Gastroesophageal sphincter (tissue), 4 donors: Measurements from ENCODE around the gene TARM1. TPM values are rescaled to one million over a fixed set of nuclear protein-coding genes. Genes with fewer than 3 reads are reported as not detected.
"Not testable (repeated sequence)": the region's sequence is repeated elsewhere in the genome, so short reads cannot be mapped to it uniquely, and the experiment has no call there.

Experiments
- ATAC-seq: fragments of 150-250 bp; one replicate; pipeline ENCODE4 v1.9.1; 2016; ENCODE audit warnings: mild to moderate bottlenecking, moderate library complexity
- H3K27ac ChIP-seq, 4 donors: fragments of 200-600 bp; sonication (generic) in 3 of 4; 1 replicate in 3 of 4; 2 replicates in 1 of 4; pipeline ENCODE4 v1.5.1; 2016 to 2019
- H3K27me3 ChIP-seq: fragments of 200-600 bp; sonication (generic); one replicate; pipeline ENCODE4 v1.5.1; 2019
- H3K36me3 ChIP-seq, 2 donors: fragments of 200-600 bp; sonication (generic); one replicate each; pipeline ENCODE4 v1.5.1; 2019; ENCODE audit warnings: control low read depth in 1 of 2
- H3K4me1 ChIP-seq, 3 donors: fragments of 200-600 bp; sonication (generic); 1 replicate in 2 of 3; 2 replicates in 1 of 3; pipeline ENCODE4 v1.5.1; 2016 to 2019; ENCODE audit warnings: control low read depth in 2 of 3
- H3K4me3 ChIP-seq, 2 donors: fragments of 200-600 bp; sonication (generic); one replicate each; pipeline ENCODE4 v1.5.1; 2019; ENCODE audit warnings: mild to moderate bottlenecking in 1 of 2, moderate library complexity in 1 of 2
- H3K9me3 ChIP-seq, 3 donors: fragments of 200-600 bp; sonication (generic); one replicate each; pipeline ENCODE4 v1.5.1; 2017 to 2019; ENCODE audit warnings: control low read depth in 2 of 3
- EP300 ChIP-seq: sonication (generic); formaldehyde crosslinking; IDR thresholded peaks from one replicate; pipeline ENCODE4 v1.6.1; 2017; ENCODE audit warnings: antibody characterized with exemption, mild to moderate bottlenecking
- POLR2A ChIP-seq, 2 donors: fragments of 450-650 bp; IDR thresholded peaks; one replicate each; pipeline ENCODE4 v1.6.1; 2017; ENCODE audit warnings: antibody characterized with exemption in 2 of 2, mild to moderate bottlenecking in 2 of 2, moderate library complexity in 1 of 2
- POLR2AphosphoS5 ChIP-seq: sonication (generic); formaldehyde crosslinking; IDR thresholded peaks from one replicate; pipeline ENCODE4 v1.6.1; 2017; ENCODE audit warnings: antibody characterized with exemption
- WGBS, 2 donors: methylation state at CpG; one replicate each; pipeline ENCODE4 v1.1.5; 2018; ENCODE audit warnings: low coverage in 1 of 2; 5-methylcytosine and 5-hydroxymethylcytosine counted together
- total RNA-seq, 4 donors: library from RNA; depleted of rRNA; stranded (reverse); fragments of >200 nt; gene quantifications; one replicate each; pipeline ENCODE4 v1.1.0, GENCODE V29; 2016
- TF ChIP-seq, protein P1 (sequence below), 4 experiments: fragments of 200-600 bp in 2 of 4; fragments of 450-650 bp in 2 of 4; sonication (generic) in 1 of 4; IDR thresholded peaks; one replicate each; pipeline ENCODE4 v1.5.1; 2017 to 2019; ENCODE audit warnings: antibody characterized with exemption in 4 of 4, mild to moderate bottlenecking in 2 of 4, moderate library complexity in 2 of 4

The TARM1 gene
- total RNA-seq, 4 donors from 2014 or later = not detected

DNA sequence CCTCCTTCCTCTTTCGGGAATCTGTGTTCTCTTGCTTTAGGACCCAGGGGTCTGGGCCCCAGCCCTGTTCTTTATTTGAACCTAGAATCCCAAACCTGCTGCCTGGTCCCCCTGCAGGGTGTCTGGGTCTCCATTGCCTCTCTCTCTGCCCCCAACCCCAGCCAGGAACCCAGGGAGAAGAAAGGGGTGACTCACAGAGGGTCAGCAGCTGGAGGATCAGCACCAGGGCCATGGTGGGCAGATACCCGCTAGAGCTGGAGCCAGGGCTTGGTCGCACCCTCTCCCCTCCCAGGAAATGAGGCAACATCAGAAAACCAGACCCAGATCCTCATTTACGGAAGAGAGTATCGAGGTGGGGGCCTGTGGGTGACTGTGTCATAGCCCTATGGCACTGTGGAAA, 19.4 kb upstream of the TARM1 start, which contains the start of gene OSCAR:
Gene OSCAR (minus strand): TSS at position 243 of the 400 bp plus-strand sequence. CDS start 11 bp downstream, at position 232.
- 18 to 33% methylated on average over 1 to 3 of the region's 5 CpGs for WGBS, 2 donors
- TF ChIP-seq, protein P1, sequence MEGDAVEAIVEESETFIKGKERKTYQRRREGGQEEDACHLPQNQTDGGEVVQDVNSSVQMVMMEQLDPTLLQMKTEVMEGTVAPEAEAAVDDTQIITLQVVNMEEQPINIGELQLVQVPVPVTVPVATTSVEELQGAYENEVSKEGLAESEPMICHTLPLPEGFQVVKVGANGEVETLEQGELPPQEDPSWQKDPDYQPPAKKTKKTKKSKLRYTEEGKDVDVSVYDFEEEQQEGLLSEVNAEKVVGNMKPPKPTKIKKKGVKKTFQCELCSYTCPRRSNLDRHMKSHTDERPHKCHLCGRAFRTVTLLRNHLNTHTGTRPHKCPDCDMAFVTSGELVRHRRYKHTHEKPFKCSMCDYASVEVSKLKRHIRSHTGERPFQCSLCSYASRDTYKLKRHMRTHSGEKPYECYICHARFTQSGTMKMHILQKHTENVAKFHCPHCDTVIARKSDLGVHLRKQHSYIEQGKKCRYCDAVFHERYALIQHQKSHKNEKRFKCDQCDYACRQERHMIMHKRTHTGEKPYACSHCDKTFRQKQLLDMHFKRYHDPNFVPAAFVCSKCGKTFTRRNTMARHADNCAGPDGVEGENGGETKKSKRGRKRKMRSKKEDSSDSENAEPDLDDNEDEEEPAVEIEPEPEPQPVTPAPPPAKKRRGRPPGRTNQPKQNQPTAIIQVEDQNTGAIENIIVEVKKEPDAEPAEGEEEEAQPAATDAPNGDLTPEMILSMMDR (IDR thresholded peaks at IDR 0.05) = no peak
- TF ChIP-seq POLR2AphosphoS5 = no peak
- no peak for TF ChIP-seq EP300
- no peak for TF ChIP-seq POLR2A (IDR thresholded peaks at IDR 0.05)
- ATAC-seq = no peak
- Histone ChIP-seq H3K9me3 (no peaks in the 10 kb centered on the region), H3K4me3 (no peak within 1 kb of the TSS), H3K4me1 (peaks cover 0 to 41% (median 11%) of the 10 kb centered on the region in 3 donors), H3K27ac (no peak within 1 kb of the TSS), H3K27me3 (peaks cover under 1% of the 10 kb centered on the region), H3K36me3 (peaks cover 0 to 5% of the 10 kb centered on the region in 2 donors)

DNA sequence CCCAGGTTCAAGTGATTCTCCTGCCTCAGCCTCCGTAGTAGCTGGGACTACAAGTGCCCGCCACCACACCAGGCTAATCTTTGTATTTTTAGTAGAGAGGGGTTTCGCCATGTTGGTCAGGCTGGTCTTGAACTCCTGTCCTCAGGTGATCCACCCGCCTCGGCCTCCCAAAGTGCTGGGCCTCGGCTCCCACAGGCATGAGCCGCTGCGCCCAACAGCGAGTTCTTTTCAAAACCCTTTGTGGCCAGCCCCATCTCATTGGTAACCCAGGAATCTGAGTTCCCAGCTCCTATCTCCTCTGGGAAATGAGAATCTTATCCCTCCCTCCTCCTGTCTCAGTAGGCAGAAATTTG, 18.7 kb upstream of the TARM1 start:
- H3K27ac ChIP-seq, H3K4me3 ChIP-seq: not testable (repeated sequence)
- 70% methylated on average over 5 of the region's 9 CpGs; no CpG with 5 or more reads in 1 of the 2 donors for WGBS, 2 donors

DNA sequence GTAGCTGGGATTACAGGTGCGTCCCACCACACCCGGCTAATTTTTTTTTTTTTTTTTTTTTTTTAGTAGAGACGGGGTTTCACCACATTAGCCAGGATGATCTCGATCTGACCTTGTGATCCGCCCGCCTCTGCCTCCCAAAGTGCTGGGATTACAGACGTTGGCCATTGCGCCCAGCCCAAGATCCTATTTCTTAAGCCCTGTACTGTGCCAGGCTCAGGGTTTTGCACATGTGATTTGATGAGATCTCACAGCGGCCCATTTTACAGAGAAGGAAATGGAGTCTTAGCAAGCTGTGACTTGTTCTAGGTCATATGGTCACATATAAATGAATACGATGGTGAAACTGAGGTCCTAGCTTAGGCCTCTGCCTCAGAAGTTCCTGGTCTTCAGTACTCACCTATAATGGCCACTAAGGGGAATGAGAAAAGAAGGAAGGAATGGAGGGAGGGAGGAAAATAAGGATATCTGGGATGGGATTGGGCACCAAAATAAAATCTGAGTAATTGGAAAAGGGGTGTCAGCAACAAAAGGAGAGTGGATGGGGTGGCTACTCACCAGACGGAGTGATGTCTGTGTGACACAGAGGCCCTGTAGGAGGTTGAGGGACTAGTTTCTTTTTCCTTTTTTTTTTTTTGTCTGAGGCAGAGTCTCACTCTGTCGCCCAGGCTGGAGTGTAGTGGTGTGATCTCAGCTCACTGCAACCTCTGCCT, 18.2 kb upstream of the TARM1 start:
- Histone ChIP-seq H3K36me3 (no peaks in the 10 kb centered on the region), H3K4me3 (no peak overlapping the region), H3K27ac (no peak overlapping the region), H3K9me3 (no peaks in the 10 kb centered on the region), H3K4me1 (peaks cover 0 to 43% (median 13%) of the 10 kb centered on the region in 3 donors), H3K27me3 (peaks cover 13% of the 10 kb centered on the region)
- TF ChIP-seq POLR2AphosphoS5 (no peak), EP300 (no peak), POLR2A (IDR thresholded peaks at IDR 0.05) (no peak)
- TF ChIP-seq, protein P1 (IDR thresholded peaks at IDR 0.05) = no peak
- WGBS, 2 donors = 71% methylated on average over 4 of the region's 12 CpGs; no CpG with 5 or more reads in 1 of the 2 donors
- ATAC-seq = no peak

More for the DNA sequence above, 18.7 kb upstream of the TARM1 start:
- not testable (repeated sequence) for H3K36me3 ChIP-seq, H3K9me3 ChIP-seq, H3K27me3 ChIP-seq, ATAC-seq
- peaks cover 0 to 47% (median 13%) of the 10 kb centered on the region in 3 donors for H3K4me1 ChIP-seq

DNA sequence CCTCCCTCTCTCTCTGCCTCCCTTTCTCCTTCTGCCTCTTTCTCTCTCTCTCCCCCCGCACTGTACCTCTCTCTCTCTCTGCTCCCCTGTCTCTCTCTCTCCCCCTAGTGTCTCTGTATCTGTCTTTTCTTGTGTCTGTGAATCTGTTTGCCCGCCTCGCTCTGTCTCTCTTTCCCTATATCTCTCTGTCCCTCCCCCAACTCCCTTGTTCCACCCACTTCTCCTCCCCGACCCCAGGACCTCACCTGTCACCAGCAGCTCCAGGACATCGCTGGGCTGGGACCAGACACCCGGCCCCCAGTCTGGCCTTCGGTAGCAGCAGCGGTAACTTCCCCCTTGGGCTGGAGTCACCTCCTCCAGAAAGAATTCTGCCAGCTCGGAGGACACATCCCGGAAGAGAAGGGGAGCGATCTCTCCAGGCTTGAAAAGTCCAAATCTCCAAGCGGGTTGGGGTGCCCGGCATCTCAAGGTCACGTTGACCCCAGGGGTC, 15.5 kb upstream of the TARM1 start:
- no peak for TF ChIP-seq EP300
- no peak for TF ChIP-seq POLR2AphosphoS5
- TF ChIP-seq POLR2A (IDR thresholded peaks at IDR 0.05) = no peak
- TF ChIP-seq, protein P1 (IDR thresholded peaks at IDR 0.05) = no peak
- H3K27me3 ChIP-seq = peaks cover 23% of the 10 kb centered on the region
- peak overlapping the region in 3 of 4 donors; percentile 34 to 70 (median 40) for H3K27ac ChIP-seq
- no peaks in the 10 kb centered on the region for H3K36me3 ChIP-seq
- ATAC-seq = peak; percentile 32
- peaks cover 0 to 23% (median 4%) of the 10 kb centered on the region in 3 donors for H3K4me1 ChIP-seq
- H3K9me3 ChIP-seq = no peaks in the 10 kb centered on the region
- peak overlapping the region in 1 of 2 donors; percentile 51 for H3K4me3 ChIP-seq
- 10 to 17% methylated on average over 3 to 5 of the region's 14 CpGs for WGBS, 2 donors

DNA sequence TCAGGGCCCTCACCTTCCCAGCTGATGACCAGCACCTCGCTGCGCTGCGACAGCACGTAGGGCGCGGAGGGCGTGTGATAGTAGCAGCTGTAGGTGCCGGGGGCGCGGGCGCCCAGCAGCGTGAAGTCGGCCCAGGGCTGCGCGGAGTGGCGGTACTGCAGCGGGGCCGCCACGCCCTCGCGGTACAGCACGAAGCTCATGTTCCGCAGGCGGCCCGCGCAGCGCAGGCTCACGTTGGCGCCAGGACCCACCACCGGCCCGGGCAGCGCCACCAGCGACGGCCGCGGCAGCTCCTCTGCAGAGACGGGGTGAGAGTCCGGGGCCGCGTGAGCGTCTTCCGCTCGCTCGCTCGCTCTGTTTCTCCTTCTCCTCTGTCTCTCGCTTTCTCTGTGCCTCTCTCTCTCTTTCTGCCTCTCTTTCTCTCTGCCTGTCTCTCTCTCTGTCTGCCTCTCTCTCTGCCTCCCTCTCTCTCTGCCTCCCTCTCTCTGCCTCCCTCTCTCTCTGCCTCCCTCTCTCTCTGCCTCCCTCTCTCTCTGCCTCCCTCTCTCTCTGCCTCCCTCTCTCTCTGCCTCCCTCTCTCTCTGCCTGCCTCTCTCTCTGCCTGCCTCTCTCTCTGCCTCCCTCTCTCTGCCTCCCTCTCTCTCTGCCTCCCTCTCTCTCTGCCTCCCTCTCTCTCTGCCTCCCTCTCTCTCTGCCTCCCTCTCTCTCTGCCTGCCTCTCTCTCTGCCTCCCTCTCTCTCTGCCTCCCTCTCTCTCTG, 14.9 kb upstream of the TARM1 start:
- Histone ChIP-seq H3K4me1 (peaks cover 0 to 23% (median 4%) of the 10 kb centered on the region in 3 donors), H3K27me3 (peaks cover 27% of the 10 kb centered on the region), H3K27ac (peak overlapping the region in 2 of 4 donors; percentile 40 to 70), H3K4me3 (peak overlapping the region in 1 of 2 donors; percentile 51)
- ATAC-seq = peak; percentile 82
- H3K36me3 ChIP-seq, H3K9me3 ChIP-seq: not testable (repeated sequence)
- 0 to 1% methylated on average over 10 to 14 of the region's 46 CpGs for WGBS, 2 donors
